ENCODE data around the gene DGAT2L6.
"Not testable (repeated sequence)": the region's sequence is repeated elsewhere in the genome, so short reads cannot be mapped to it uniquely, and the experiment has no call there.

GRCh38 chrX:70243601-70244000, 66.3 kb downstream of the DGAT2L6 start:
- TF ChIP-seq, protein P1, sequence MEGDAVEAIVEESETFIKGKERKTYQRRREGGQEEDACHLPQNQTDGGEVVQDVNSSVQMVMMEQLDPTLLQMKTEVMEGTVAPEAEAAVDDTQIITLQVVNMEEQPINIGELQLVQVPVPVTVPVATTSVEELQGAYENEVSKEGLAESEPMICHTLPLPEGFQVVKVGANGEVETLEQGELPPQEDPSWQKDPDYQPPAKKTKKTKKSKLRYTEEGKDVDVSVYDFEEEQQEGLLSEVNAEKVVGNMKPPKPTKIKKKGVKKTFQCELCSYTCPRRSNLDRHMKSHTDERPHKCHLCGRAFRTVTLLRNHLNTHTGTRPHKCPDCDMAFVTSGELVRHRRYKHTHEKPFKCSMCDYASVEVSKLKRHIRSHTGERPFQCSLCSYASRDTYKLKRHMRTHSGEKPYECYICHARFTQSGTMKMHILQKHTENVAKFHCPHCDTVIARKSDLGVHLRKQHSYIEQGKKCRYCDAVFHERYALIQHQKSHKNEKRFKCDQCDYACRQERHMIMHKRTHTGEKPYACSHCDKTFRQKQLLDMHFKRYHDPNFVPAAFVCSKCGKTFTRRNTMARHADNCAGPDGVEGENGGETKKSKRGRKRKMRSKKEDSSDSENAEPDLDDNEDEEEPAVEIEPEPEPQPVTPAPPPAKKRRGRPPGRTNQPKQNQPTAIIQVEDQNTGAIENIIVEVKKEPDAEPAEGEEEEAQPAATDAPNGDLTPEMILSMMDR (IDR thresholded peaks at IDR 0.05; ENCODE audit: low read length), result not testable (repeated sequence)
- not testable (repeated sequence) for TF ChIP-seq EZH2 (IDR thresholded peaks at IDR 0.05; ENCODE audit: borderline replicate concordance, low read length)
